SK-N-MC (cell line): Measurements from ENCODE around the gene KAZN.

ENCODE experiments used
- DNase-seq: peaks from one replicate; pipeline ENCODE4 v3.0.0-alpha.2; 2011; ENCODE audit warnings: low read depth, low spot score
- H3K27ac ChIP-seq: fragments of 200-600 bp; sonication (generic); 2 replicates; pipeline ENCODE4 v1.5.1; 2016; ENCODE audit warnings: mixed run types
- H3K36me3 ChIP-seq: fragments of 200-600 bp; sonication (generic); 2 replicates; pipeline ENCODE4 v1.6.1; 2017; ENCODE audit warnings: antibody characterized with exemption, low read length, mixed read lengths; ENCODE audit not compliant: insufficient read depth
- H3K4me3 ChIP-seq: fragments of 200-600 bp; sonication (generic); 2 replicates; pipeline ENCODE4 v1.5.1; 2016
- H3K9ac ChIP-seq: fragments of 200-600 bp; sonication (generic); 2 replicates; pipeline ENCODE4 v1.8.0; 2017; ENCODE audit warnings: mixed run types, mixed read lengths; ENCODE audit not compliant: insufficient read length
- H3K9me3 ChIP-seq: fragments of 200-600 bp; sonication (generic); 2 replicates; pipeline ENCODE4 v1.6.1; 2017; ENCODE audit warnings: low read depth, mild to moderate bottlenecking, antibody characterized with exemption, low read length, moderate library complexity, mixed read lengths
- EZH2 ChIP-seq: fragments of 200-600 bp; sonication (generic); IDR thresholded peaks from one replicate; pipeline ENCODE4 v1.6.1; 2017; ENCODE audit warnings: antibody characterized with exemption
- FOXP2 ChIP-seq: optimal IDR thresholded peaks from 2 replicates; pipeline ENCODE3; 2011; ENCODE audit warnings: mild to moderate bottlenecking, moderate library complexity; ENCODE audit not compliant: insufficient read depth; ENCODE audit errors: extremely low read length, control extremely low read depth
- POLR2AphosphoS5 ChIP-seq: IDR thresholded peaks from 2 replicates; pipeline ENCODE4 v1.6.1; 2012; ENCODE audit warnings: mild to moderate bottlenecking, low read depth, low read length, borderline replicate concordance

The KAZN gene

DNA sequence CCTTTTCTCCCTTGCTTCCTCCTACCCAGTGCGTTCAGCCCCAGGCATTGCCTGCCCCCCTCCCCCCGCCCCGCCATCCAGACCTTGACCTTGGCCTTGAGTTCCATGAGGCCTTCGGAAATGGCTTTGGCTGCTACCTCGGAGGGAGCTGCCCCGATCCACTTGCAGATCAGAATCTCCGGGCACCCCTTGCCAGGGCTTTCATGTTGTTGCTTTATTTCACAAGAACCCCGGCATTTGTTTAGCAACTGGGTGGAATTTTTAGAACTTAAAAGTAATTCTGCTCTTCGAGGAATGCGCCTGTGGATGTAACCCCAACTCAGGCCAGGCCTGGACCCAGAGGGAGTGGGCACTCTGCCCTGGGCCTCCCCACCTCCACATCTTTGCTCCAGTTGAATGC lies 401.0 kb downstream of the KAZN start:
- no peak for DNase-seq
- Histone ChIP-seq H3K9ac (no peak overlapping the region), H3K9me3 (no peaks in the 10 kb centered on the region), H3K27ac (no peak overlapping the region), H3K36me3 (no peaks in the 10 kb centered on the region), H3K4me3 (no peak overlapping the region)
- no peak for TF ChIP-seq FOXP2
- TF ChIP-seq POLR2AphosphoS5: no peak
- TF ChIP-seq EZH2: no peak

DNA sequence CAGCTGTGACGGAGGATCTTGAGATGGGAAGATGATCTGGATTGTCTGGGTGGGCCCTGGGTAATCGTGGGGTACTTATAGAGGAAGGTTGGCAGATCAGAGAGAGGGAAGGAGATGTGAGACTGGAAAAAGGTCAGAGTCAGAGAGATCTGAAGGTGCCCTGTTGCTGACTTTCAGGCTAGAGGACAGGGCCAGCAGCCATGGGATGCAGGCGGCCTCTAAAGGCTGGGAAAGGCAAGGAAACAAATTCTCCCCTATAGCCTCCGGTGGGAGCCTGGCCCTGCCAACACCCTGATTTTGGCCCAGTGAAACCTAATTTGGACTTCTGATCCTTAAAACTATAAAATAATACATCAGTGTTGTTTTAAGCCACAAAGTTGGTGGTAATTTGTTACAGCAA lies 401.5 kb downstream of the KAZN start:
- no peak for DNase-seq
- Histone ChIP-seq H3K9me3 (no peaks in the 10 kb centered on the region), H3K9ac (no peak overlapping the region), H3K4me3 (no peak overlapping the region), H3K36me3 (no peaks in the 10 kb centered on the region), H3K27ac (no peak overlapping the region)
- TF ChIP-seq POLR2AphosphoS5: no peak
- no peak for TF ChIP-seq EZH2
- TF ChIP-seq FOXP2: no peak

DNA sequence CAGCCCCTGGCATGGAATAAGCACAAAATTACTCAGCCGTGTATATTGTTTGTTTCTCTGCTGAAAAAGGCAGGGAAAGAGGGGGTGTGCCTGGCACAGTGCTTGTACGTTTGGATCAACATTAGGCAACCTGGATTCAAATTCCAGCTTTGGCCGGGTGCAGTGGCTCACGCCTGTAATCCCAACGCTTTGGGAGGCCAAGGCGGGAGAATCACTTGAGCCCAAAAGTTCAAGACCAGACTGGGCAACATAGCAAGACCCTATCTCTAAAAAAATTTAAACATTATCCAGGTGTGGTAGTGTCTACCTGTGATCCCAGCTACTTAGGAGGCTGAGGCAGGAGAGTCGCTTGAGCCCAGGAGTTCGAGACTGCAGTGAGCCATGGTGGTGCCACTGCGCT lies 402.2 kb downstream of the KAZN start:
- no peak for DNase-seq
- H3K9ac ChIP-seq: no peak overlapping the region
- H3K4me3 ChIP-seq: no peak overlapping the region
- no peaks in the 10 kb centered on the region for H3K9me3 ChIP-seq
- TF ChIP-seq FOXP2 (no peak), POLR2AphosphoS5 (no peak)
- H3K27ac ChIP-seq: no peak overlapping the region
- no peaks in the 10 kb centered on the region for H3K36me3 ChIP-seq

DNA sequence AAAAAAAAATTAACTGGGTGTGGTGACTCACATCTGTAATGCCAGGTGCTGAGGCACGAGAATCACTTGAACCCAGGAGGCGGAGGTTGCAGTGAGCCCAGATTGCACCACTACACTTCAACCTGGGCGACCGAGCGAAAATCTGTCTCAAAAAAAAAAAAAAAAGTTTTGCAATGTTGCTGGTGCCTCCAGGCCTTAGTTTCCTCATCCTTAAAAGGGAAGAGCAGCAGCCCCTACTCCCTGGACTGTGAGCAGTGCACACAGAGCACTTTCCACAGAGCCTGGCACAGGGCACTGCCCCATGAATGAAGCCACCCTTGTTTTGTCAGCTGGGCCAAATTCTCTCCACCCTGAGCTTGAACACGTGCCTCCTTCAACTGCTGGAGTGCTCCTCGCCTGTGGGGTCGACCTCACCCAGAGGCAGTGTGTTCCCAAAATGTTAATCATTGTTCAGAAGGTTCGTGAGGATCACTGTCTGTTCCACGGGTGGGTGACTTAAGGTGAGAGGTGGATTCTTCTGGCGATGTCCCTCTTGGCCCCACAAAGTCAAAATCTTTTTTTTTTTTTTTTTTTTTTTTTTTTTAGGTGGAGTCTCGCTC lies 402.9 kb downstream of the KAZN start:
- Histone ChIP-seq H3K9me3 (no peaks in the 10 kb centered on the region), H3K9ac (no peak overlapping the region), H3K36me3 (no peaks in the 10 kb centered on the region), H3K27ac (no peak overlapping the region), H3K4me3 (no peak overlapping the region)
- TF ChIP-seq FOXP2 (no peak), EZH2 (no peak), POLR2AphosphoS5 (no peak)
- DNase-seq: no peak

DNA sequence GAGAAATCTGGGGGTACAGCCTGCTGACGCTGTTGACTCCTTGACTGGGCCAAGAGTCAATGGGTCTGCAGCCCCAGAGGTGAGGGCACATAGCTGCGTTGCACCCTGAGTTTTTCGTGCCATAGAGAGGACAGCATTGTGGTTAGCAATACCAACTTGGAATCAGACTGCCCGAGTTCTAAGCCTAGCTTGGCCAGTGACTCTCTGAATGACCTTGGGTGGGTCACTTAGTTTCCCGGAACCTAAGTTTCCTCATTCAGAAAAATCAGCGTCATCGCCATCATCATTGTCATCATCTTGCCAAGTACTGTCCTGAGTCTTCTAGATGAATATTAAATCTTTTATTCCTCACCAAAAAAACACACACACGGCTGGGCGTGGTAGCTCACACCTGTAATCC lies 403.8 kb downstream of the KAZN start:
- Histone ChIP-seq H3K9me3 (no peaks in the 10 kb centered on the region), H3K4me3 (no peak overlapping the region), H3K36me3 (no peaks in the 10 kb centered on the region), H3K27ac (no peak overlapping the region), H3K9ac (no peak overlapping the region)
- DNase-seq: no peak
- no peak for TF ChIP-seq EZH2
- no peak for TF ChIP-seq FOXP2
- TF ChIP-seq POLR2AphosphoS5: no peak

DNA sequence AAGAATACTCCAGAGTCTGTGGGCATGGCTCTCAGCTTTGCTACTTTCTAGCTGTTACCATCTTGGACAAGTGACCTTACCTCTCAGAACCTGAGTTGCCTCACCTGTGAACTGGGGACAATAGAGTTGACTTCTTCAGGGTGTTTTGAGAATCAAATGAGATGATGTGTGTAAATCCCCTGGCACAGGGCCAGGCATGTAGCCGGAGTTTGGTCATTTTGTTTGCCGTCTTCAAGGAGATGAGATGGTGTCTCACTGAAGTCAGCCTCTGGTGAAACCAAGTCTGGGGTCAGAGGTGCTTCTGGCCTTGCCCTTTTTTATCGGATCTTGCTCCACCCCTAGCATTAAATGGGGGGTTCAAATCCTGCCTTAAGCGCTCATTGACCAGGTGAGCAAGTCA lies 405.9 kb downstream of the KAZN start:
- no peak for TF ChIP-seq EZH2
- no peak for TF ChIP-seq FOXP2
- no peak for TF ChIP-seq POLR2AphosphoS5
- H3K9me3 ChIP-seq: no peaks in the 10 kb centered on the region
- H3K36me3 ChIP-seq: no peaks in the 10 kb centered on the region
- H3K9ac ChIP-seq: no peak overlapping the region
- no peak overlapping the region for H3K4me3 ChIP-seq
- DNase-seq: no peak
- no peak overlapping the region for H3K27ac ChIP-seq

DNA sequence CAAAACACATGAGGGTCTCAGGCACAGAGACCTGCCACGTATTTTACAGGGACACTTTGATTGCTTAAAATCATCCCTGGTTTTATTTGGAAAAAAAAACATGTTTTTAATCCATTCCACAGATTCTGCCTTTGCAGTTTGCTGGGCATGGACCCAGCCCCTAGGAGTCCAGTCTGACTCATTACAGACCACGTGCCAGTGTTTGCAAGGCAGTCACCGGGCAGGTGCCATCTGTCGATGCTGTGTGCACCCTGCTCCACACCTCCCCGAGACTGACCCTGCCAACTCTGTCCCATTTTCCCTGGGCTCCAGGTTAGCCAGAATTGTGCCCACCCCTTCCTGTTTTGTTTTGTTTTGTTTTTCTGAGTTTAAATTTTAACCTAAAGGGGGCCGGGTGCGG lies 406.6 kb downstream of the KAZN start:
- DNase-seq: no peak
- TF ChIP-seq POLR2AphosphoS5: no peak
- no peak for TF ChIP-seq FOXP2
- TF ChIP-seq EZH2: no peak
- Histone ChIP-seq H3K9ac (no peak overlapping the region), H3K27ac (no peak overlapping the region), H3K4me3 (no peak overlapping the region), H3K9me3 (no peaks in the 10 kb centered on the region), H3K36me3 (no peaks in the 10 kb centered on the region)

DNA sequence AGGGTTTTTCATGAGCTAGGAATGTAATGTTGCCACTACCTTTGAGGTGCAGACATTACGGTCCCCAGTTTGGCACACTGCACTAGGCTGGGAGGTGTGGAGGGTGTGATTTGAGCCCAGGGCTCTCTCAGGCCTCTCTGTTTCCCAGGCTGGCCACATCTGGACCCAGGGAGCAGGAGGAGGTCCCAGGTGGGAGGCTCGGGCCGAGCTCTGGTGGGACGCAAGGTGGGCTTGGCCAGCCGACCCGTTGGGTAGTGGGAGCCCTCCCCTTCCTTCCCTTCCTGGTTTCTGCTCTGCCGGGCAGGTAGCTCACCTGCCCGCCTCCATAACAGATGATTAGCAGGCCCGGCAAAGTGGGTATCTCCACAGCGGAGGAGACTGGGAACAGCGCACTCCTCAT lies 408.9 kb downstream of the KAZN start:
- H3K9me3 ChIP-seq: no peaks in the 10 kb centered on the region
- no peak overlapping the region for H3K9ac ChIP-seq
- no peaks in the 10 kb centered on the region for H3K36me3 ChIP-seq
- DNase-seq: no peak
- TF ChIP-seq EZH2 (no peak), FOXP2 (no peak), POLR2AphosphoS5 (no peak)
- H3K4me3 ChIP-seq: no peak overlapping the region
- no peak overlapping the region for H3K27ac ChIP-seq

DNA sequence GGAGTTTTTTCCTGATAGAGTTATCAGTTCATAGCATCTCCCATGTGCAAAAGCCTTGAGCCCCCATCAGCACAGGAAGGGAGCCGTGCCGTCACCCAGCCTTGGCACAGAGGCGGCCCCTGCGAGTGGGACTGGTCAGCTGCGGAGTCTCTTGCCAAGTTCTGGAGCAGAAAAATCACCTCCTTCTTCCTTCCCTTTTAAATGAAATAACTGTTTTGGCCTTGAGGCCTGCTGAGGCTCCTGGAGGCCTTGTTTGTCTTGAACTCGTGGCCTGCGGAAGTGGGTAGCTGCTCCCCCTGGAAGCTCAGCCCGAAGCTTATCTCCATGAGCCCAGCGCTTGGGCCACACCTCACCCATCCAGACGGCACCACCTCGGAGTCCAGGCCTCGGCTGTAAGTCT lies 409.4 kb downstream of the KAZN start:
- Histone ChIP-seq H3K36me3 (no peaks in the 10 kb centered on the region), H3K27ac (no peak overlapping the region), H3K9ac (no peak overlapping the region), H3K9me3 (no peaks in the 10 kb centered on the region), H3K4me3 (no peak overlapping the region)
- TF ChIP-seq POLR2AphosphoS5: no peak
- no peak for TF ChIP-seq FOXP2
- no peak for TF ChIP-seq EZH2
- no peak for DNase-seq
